ENCODE data around the gene RABAC1.
"Not testable (repeated sequence)": the region's sequence is repeated elsewhere in the genome, so short reads cannot be mapped to it uniquely, and the experiment has no call there.

Gene RABAC1

GRCh38 chr19:41923045-41923788 is 35.9 kb downstream of the RABAC1 start:
- Histone ChIP-seq H3K36me3 (ENCODE audit: insufficient read depth, low read length) (no peaks in the 10 kb centered on the region), H3K9ac (ENCODE audit: low read depth, low read length) (no peak overlapping the region), H3K9me3 (ENCODE audit: control insufficient read depth, insufficient read depth, low read length) (no peaks in the 10 kb centered on the region), H3K4me1 (ENCODE audit: insufficient read depth, low read length) (no peaks in the 10 kb centered on the region)

- H3K4me1 ChIP-seq (ENCODE audit: insufficient read depth, low read length), result no peaks in the 10 kb centered on the region
Observed at GRCh38 chr19:41922585-41922984, 36.5 kb downstream of the RABAC1 start.

GRCh38 chr19:41921577-41922576 is 37.2 kb downstream of the RABAC1 start:
- Histone ChIP-seq H3K9me3 (ENCODE audit: control insufficient read depth, insufficient read depth, low read length) (no peaks in the 10 kb centered on the region), H3K9ac (ENCODE audit: low read depth, low read length) (no peak overlapping the region), H3K4me1 (ENCODE audit: insufficient read depth, low read length) (no peaks in the 10 kb centered on the region), H3K36me3 (ENCODE audit: insufficient read depth, low read length) (no peaks in the 10 kb centered on the region)

More at GRCh38 chr19:41922585-41922984, 36.5 kb downstream of the RABAC1 start:
- no peaks in the 10 kb centered on the region for H3K36me3 ChIP-seq (ENCODE audit: insufficient read depth, low read length)
- H3K9ac ChIP-seq (ENCODE audit: low read depth, low read length), result no peak overlapping the region
- H3K9me3 ChIP-seq (ENCODE audit: control insufficient read depth, insufficient read depth, low read length), result no peaks in the 10 kb centered on the region

- no peak overlapping the region for H3K9ac ChIP-seq (ENCODE audit: low read depth, low read length)
- H3K4me1 ChIP-seq (ENCODE audit: insufficient read depth, low read length), result no peaks in the 10 kb centered on the region
- no peaks in the 10 kb centered on the region for H3K36me3 ChIP-seq (ENCODE audit: insufficient read depth, low read length)
- no peaks in the 10 kb centered on the region for H3K9me3 ChIP-seq (ENCODE audit: control insufficient read depth, insufficient read depth, low read length)
Observed at GRCh38 chr19:41920882-41921576, 38.1 kb downstream of the RABAC1 start.

- Histone ChIP-seq H3K9ac (ENCODE audit: low read depth, low read length) (no peak overlapping the region), H3K4me1 (ENCODE audit: insufficient read depth, low read length) (no peaks in the 10 kb centered on the region), H3K36me3 (ENCODE audit: insufficient read depth, low read length) (no peaks in the 10 kb centered on the region), H3K9me3 (ENCODE audit: control insufficient read depth, insufficient read depth, low read length) (no peaks in the 10 kb centered on the region)
Observed at GRCh38 chr19:41919948-41920712, 39.0 kb downstream of the RABAC1 start.

GRCh38 chr19:41918653-41919244 is 40.4 kb downstream of the RABAC1 start:
- Histone ChIP-seq H3K4me1 (ENCODE audit: insufficient read depth, low read length) (no peaks in the 10 kb centered on the region; the same call in 1 of the 2 replicates), H3K36me3 (ENCODE audit: insufficient read depth, low read length) (no peaks in the 10 kb centered on the region), H3K9ac (ENCODE audit: low read depth, low read length) (no peak overlapping the region), H3K9me3 (ENCODE audit: control insufficient read depth, insufficient read depth, low read length) (no peaks in the 10 kb centered on the region)

- H3K4me1 ChIP-seq (ENCODE audit: insufficient read depth, low read length), result no peaks in the 10 kb centered on the region; the same call in 1 of the 2 replicates
- no peak overlapping the region for H3K9ac ChIP-seq (ENCODE audit: low read depth, low read length)
- H3K36me3 ChIP-seq (ENCODE audit: insufficient read depth, low read length), result no peaks in the 10 kb centered on the region
- H3K9me3 ChIP-seq (ENCODE audit: control insufficient read depth, insufficient read depth, low read length), result no peaks in the 10 kb centered on the region
Observed at GRCh38 chr19:41918095-41918494, 41.0 kb downstream of the RABAC1 start.

GRCh38 chr19:41917676-41918075 is 41.4 kb downstream of the RABAC1 start:
- Histone ChIP-seq H3K9ac (ENCODE audit: low read depth, low read length) (no peak overlapping the region), H3K4me1 (ENCODE audit: insufficient read depth, low read length) (no peaks in the 10 kb centered on the region; the same call in 1 of the 2 replicates), H3K36me3 (ENCODE audit: insufficient read depth, low read length) (no peaks in the 10 kb centered on the region), H3K9me3 (ENCODE audit: control insufficient read depth, insufficient read depth, low read length) (no peaks in the 10 kb centered on the region)

- H3K9ac ChIP-seq (ENCODE audit: low read depth, low read length), result no peak overlapping the region
- peaks cover 9% of the 10 kb centered on the region for H3K4me1 ChIP-seq (ENCODE audit: insufficient read depth, low read length)
Observed at GRCh38 chr19:41915776-41916414, 43.2 kb downstream of the RABAC1 start.

GRCh38 chr19:41915021-41915775 is 43.9 kb downstream of the RABAC1 start:
- peak overlapping the region; percentile 2; the same call in 1 of the 2 replicates for H3K9ac ChIP-seq (ENCODE audit: low read depth, low read length)
- no peaks in the 10 kb centered on the region for H3K36me3 ChIP-seq (ENCODE audit: insufficient read depth, low read length)
- H3K4me1 ChIP-seq (ENCODE audit: insufficient read depth, low read length), result peaks cover 9% of the 10 kb centered on the region
- no peaks in the 10 kb centered on the region for H3K9me3 ChIP-seq (ENCODE audit: control insufficient read depth, insufficient read depth, low read length)

More at GRCh38 chr19:41915776-41916414, 43.2 kb downstream of the RABAC1 start:
- no peaks in the 10 kb centered on the region for H3K9me3 ChIP-seq (ENCODE audit: control insufficient read depth, insufficient read depth, low read length)
- no peaks in the 10 kb centered on the region for H3K36me3 ChIP-seq (ENCODE audit: insufficient read depth, low read length)

- not testable (repeated sequence) for H3K9me3 ChIP-seq (ENCODE audit: control insufficient read depth, insufficient read depth, low read length); H3K4me1 ChIP-seq (ENCODE audit: insufficient read depth, low read length); H3K36me3 ChIP-seq (ENCODE audit: insufficient read depth, low read length); H3K9ac ChIP-seq (ENCODE audit: low read depth, low read length)
Observed at GRCh38 chr19:41914424-41914834, 44.7 kb downstream of the RABAC1 start.

- Histone ChIP-seq H3K4me1 (ENCODE audit: insufficient read depth, low read length) (peaks cover 9% of the 10 kb centered on the region), H3K36me3 (ENCODE audit: insufficient read depth, low read length) (no peaks in the 10 kb centered on the region), H3K9ac (ENCODE audit: low read depth, low read length) (peak overlapping the region; percentile 20; the same call in 1 of the 2 replicates), H3K9me3 (ENCODE audit: control insufficient read depth, insufficient read depth, low read length) (no peaks in the 10 kb centered on the region)
Observed at GRCh38 chr19:41913538-41914423, 45.3 kb downstream of the RABAC1 start.
